Activated CD4-positive, alpha-beta T cell treated with anti-CD3 and anti-CD28 coated beads, Interleukin-10, Interleukin-2, amounts not matched to agents 100 ng/mL and 50 ng/mL, durations not matched to agents 16 hours and 8 hours (primary cell): ENCODE results near the gene NOTCH4.
A peak's percentile ranks its signal among the peaks of the same experiment; 100 is the strongest.

Experiments
- DNase-seq: peaks from one replicate; pipeline ENCODE4 v3.0.0-alpha.2; 2020

Gene NOTCH4

DNA sequence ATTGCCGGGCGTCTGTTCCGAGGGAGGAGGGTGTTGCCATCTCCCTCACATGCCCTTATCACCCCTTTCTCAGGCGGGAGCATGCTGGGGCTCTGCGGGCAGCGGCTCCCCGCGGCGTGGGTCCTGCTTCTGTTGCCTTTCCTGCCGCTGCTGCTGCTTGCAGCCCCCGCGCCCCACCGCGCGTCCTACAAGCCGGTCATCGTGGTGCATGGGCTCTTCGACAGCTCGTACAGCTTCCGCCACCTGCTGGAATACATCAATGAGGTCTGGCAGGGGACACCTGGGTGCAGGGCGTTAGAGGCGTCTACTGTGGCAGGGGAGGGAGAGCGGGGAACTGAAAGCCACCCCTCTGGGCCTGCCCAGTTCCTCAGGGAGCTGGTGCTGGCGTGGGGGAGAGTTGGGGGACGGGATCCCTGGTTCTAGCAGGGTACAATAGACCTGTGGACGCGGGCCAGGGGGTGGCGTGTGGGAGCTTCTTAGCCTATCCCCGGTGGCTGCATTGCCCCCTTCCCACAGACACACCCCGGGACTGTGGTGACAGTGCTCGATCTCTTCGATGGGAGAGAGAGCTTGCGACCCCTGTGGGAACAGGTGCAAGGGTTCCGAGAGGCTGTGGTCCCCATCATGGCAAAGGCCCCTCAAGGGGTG lies 69.2 kb downstream of the NOTCH4 start:
- DNase-seq, result peak; percentile 73

DNA sequence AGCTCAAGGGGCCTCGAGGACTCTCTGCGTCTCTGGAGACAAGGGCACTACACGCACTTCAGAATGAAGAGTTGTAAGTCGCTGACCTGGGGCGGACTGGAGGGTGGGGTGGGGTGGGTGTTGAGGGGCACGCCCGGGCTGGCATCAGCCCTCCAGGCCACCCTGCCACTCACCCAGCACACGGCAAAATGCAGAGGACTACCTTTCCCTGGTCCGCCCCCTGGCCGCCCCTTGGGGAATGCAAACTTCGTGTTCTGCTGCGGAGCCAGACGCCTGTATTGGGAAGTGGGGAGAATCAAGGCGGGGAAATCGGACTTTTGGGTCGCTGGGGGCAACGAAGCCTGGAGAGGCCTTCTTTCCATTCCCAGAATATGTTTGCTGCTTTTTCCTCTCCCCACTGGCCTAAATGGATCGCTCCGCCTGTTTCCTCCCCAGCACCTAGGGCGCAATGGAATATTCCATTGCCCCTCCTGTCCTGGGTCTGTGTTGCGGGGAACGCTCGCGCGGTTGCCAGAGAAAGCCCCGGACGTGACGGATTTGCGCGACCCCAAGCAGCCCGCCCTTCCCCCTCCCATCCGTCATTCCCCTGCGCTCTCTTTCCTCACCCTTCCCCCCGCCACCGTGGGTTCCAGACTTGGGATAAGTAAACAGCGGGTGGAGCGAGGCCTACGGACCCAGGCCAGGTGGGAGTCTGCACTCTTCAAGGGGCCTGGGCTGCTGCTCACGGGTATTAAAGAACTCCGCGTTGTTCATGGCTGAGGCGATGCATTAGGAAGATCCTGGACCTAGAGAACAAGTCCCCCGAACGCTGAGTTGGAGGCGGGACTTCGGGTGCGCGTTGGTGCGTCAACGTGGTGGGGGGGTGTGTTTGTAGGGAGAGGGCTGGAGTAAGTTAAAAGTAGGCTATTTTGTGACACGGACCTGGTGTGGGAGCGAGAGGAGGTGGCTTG lies 70.0 kb downstream of the NOTCH4 start, which contains the start of gene PPT2:
Gene PPT2 (plus strand): TSS at position 578 of the 950 bp plus-strand sequence. CDS start 454 bp downstream, outside the sequence.
- peak; percentile 72 for DNase-seq

DNA sequence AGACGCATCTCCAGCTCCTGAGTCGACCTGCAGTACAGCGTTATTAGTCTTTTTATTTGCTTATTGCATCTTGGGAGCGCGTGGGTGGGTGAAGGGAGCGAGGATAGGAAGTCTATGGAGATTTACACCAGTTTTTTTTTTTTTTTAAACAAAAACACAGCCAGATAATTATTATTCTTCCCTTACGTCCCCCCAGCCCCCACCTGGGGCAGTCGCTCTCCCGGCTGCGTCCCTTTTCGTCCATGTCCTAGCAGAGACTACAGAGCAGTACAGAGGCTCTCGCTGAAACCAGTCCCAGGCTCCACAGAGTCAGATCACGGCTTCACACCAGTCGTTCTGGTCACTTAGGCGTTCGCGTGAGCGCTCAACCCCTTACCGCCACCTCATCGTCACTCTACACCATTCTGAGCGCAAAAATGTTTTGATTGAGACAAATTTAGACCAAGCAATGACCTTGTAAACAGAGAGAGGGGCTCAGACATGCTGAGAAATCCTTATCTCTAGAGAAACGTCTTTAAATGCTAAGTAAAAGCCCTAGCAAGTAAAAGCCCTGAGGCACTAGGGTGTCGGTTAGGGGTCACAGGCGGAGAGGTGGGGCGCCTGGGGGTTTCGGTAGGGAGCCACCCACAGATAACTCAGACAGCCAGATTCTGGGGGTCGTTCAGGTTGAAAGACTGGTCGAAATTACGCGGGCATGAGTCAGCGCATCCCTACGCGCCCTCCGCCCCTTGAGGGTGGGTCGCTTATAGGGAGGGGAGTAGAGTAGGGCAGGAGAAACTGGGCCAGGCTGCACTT lies 70.9 kb downstream of the NOTCH4 start:
- no peak for DNase-seq

DNA sequence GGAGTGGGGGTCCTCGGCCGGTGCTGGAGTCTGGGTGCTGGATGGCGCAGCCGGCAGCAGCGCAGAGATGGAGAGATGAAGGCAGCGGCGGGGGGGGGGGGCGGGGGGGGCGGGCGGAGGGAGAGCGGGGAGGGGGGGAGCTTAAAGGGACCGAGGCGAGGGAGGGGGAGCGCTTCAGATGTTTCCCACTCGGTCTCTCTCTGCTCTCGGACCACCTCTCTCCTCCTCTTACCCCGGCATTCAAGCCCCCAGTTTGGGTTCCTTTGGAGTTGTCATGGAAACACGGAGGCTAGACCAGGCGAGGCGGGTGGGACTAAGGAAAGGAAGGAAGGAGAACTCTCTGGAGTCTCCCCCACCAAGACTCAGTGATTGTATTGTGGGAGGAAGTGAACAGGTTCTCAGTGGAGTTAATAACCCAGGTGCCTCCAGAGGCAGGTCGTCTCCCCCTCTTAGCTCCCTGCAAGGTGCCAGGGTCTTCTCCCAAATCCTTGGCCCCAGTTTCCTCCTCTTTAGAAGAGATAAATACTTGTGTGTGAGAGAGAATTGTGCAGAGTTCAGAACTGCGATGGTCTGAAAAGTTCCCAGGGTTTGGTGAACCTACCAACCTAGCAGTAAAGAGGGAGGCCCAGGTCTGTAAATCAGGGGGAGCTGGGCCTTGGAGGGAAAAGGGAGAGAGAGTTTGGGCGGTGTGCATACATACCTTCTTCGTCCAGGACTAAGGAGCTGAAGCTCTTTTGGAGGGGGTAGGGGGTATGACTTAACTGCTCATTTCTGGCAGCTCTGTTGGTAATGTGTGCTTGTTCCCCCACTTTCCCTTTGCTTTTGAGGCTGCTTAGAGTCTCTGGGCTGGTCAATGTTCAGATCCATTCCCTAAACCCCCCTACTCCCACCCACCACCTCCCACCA lies 71.8 kb downstream of the NOTCH4 start, which contains the start of gene PRRT1:
Gene PRRT1 (minus strand): TSS at position 77 of the 906 bp plus-strand sequence. CDS start 112 bp downstream, outside the sequence.
- DNase-seq, result no peak

DNA sequence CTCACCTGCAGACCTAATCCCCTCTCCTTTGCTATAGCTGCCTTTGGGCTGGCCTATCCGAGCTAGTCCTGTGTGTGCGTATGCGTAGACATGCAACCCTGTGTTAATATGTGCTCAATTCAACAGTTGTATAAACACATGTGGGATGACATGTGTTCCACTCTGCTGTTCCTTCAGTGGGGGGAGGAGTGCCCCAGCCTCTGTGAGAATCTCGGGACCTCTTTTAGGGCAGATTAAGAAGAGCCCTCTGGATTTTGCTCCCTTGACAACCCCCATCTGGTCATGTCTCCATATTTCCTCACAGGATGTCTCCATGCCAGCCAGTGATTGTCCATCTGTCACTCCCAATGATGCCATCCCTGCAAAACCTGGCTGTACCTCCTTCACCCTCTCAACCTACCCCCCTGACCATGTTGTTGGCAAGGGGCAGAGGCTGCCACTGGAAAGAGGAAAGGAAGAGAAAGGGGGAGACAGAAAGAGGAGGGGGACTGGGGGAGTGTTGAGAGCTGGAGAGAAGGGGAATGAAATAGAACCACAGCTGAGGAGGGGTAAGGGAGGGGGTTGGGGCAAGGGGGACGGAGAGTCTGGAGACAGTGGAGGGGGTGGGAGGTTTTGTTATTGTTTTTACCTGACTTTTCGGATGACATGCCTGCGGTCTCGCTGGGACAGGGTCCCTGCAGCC lies 72.5 kb downstream of the NOTCH4 start:
- no peak for DNase-seq

DNA sequence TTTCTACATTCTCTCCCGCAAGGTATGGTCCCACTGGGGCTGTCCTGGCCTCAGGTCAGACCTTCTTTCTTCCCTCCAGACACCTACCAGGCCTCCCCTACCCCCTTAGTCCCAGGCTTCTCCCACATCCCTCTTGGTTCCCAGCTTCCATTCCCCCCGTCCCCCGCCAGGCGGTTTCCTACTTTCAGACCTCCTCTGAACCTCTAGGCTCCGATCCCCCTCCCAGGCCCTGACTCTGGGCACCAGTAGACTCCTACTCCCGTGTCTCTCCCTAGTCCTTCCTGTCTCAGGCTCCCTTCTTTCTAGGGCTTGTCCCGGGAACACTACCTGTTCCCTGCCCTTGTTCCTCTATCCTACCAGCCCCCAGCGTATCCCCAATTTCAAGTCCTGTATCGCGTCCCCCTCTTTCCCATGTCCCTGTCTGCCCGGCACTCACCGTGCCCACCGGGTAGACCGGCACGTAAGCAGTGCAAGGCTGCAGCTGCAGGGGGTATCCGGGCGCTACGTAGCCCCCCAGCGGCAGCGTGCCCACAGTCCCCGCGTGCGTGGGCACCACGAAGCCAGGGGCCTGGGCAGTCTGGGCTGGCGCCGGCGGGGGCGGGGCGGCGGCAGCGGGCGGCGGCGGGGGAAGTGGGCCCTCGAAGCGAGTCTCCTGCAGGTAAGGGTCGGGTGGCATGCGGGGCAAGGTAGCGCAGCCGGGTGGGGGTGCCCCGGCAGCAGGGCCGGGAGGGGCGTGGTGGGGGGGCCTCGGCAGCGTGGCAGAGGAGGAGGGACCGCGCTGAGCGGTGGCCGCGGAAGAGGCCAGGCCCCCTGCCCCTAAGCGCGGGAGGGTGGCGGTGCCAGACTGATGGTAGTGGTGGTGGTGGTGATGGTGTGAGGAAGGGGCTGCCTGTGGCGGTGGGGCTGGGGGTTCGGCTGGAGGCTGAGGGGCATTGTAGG lies 73.7 kb downstream of the NOTCH4 start:
- DNase-seq, result no peak

DNA sequence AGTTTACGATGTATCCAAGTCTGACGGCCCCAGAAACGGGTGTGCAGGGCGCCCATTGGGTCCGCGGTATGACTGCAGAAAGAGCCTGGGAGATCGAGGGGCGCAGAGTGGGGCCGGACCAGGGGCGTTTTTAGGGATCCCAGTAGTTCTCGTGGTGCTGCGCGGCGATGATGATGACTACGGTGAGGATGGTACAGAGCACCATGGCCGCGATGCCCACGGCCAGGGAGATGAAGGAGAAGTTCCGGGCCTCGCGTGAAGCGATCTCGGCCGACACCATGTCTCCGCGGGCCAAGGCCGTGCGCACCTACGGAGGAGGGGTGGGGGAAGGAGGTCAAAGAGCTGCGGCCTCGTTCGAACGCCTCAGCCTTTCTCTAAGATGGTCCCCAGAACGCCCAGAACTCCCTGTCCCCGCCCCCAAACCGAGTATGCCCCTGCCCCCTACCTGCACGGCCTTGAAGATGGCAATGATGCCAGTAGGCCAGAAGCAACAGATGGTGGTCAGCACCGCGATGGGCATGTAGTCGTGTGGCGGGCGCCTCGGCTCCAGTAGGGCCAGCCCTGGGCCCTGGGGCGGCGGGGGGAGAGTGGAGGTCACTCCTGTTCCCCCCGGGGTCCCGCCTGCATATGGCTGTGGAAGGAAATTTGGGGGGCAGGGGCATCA lies 74.6 kb downstream of the NOTCH4 start:
- no peak for DNase-seq

DNA sequence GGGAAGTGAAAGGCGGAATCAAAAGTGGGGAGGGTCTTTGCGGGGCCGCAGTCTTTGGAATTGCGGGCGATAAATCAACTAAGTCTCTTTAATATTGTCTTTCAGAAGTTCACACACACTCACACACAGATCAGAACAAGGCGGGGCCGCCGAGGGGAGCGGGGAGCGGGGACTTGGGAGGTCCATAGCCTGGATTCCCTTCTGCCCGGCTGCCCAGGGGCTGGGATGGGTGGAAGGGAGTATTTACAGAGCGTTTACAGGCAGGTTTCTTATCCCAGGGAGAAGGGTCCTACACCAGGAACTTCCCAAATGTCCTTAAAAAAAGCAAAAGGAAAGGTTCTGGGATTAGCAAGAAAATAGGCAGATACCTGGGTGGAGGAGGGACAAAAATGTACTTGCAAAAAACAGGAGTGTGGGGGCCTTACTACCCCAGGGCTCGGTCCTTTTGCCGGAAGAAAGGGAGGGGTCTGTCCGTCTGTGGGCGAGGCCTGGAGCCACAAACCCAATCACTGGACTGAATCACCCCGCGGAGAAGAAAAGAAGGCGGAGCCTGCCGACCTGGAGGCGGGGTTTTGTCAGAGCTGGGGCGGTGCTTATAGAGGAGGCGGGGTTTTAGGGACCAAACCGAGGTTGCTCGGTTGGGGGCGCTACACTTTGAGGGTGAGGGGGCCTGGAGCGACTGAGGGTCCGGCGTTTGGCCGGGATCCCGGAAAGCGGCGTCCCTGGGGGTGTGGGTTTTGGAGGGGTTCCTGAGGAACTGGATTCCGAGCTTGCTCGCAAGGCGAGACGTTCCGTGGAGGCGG lies 75.4 kb downstream of the NOTCH4 start:
- DNase-seq, result peak; percentile 49

DNA sequence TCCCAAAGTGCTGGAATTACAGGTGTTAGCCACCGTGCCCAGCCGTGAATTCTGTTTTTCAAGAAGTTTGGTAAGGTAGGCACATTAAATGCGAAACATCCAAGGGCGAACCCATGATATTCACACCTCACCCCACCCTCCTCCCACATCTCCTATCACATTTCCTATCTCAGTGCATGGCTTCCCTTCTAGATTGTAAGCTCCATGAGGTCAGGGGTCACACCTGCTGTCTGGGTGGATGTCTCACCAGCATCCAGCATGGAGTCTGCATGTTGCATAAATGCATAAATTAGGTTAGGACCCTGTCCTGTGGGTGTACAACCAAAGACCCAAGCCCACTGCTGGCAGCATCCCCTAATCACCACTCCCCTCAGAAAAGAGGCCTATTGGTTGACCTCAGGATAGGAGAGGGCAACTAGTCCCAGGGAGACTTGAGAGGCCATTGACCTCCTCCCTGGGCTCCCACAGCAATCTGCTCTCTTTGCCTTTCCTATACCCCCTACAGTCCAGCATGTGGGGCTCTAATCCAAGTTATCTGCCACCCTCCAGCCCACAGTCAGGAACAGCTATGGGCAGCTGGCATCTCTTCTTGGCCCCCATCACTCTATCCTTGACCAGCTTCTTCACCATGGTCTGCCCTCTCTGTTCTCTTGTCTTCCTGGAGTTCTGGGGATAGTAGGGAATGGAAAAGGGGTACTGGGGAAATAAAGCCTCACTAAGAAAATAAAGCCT lies 76.3 kb downstream of the NOTCH4 start:
- DNase-seq, result no peak

DNA sequence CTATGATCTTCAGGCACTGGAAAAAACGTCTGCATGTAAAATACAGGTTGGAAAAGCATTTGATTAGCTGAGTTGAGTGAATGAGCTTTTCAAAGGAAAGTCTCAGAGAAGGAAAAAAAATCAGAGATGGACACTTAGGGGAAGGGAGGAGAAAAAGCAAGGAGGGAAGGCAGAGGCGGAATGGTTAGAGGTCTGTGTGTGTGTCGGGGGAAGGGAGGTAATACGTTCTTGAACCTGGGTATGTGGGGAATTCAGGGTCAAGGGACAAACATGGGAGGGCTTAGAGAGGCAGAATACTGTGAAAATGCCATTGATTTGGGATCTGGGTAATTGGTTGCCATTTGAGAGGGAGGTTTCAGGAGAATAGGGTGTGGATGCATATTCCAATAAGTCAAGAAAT lies 77.2 kb downstream of the NOTCH4 start:
- DNase-seq, result no peak

DNA sequence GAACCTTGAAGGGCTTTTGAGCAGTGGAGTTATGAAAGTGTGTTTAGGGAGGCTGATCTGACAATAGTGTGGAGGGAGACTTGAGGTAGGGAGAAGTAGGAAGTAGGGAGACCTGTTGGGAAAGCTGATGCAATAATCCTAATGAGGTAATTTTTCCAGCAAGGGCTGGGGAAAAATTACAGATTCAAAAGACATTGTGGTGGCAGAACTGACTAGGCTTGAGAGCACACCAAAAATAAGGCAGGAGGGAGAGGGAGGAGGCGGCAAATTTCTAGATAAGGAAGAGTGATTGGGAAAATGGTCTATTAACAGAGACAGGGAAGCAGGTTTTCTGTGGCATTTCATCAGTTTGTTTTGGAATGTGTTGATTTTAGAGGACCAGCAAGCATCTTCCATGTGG lies 77.6 kb downstream of the NOTCH4 start:
- no peak for DNase-seq
